T-helper 9 cell (primary cell): Measurements from ENCODE around the gene GSG1L.

Source experiments
- DNase-seq: peaks from one replicate; pipeline ENCODE4 v3.0.0-alpha.2; 2020

The GSG1L gene

DNA sequence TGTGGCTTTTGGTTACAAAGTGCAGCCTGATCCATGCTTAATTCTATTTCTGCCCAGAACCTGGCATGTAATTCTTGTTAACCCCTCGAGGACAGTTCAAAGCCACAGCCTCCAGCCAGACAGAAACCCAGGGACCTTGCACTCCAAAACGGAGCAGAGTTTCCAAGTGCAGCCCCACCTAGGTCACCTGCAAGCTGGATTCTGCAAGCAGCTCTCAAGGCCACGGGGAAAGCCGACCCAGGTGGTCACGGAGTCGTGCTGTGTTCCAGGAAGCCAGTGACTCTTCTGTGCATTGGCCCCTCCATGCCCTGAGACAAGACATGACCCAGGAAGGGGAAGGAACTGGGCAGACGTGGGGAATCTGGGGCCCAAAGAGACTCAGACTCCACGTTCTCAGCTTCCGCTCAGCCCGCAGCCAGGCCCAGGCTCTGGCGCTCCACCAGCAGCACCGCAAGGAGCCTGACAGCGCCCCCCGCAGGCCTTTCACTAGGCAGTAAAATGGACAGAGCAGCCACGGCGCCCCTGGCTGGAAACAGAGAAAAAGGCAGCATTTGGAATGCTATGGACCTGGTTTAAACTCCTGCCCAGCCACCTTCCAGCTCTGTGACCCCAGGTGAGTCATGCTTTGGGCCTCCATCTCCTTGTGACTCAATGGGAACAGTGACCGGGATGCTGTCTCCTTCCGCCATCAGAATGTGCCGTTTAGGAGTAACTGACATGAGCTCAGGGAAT, 27.3 kb upstream of the GSG1L start:
- DNase-seq = no peak

DNA sequence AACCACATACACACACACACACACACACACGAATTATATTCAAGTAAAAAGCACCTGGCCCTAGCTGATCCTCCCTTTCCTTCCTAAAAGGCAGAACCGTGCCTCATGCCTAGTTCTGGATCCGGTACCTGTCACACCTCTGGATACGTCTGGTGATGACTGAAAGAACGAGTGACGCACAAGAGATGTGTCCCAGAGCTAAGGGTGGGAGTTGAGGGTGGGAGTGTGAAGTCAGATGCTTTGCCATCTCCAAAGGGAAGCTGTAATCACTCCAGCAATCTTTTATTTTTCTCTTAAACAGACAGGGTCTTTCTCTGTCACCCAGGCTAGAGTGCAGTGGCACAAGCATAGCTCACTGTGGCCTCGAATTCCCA, 26.5 kb upstream of the GSG1L start:
- no peak for DNase-seq

DNA sequence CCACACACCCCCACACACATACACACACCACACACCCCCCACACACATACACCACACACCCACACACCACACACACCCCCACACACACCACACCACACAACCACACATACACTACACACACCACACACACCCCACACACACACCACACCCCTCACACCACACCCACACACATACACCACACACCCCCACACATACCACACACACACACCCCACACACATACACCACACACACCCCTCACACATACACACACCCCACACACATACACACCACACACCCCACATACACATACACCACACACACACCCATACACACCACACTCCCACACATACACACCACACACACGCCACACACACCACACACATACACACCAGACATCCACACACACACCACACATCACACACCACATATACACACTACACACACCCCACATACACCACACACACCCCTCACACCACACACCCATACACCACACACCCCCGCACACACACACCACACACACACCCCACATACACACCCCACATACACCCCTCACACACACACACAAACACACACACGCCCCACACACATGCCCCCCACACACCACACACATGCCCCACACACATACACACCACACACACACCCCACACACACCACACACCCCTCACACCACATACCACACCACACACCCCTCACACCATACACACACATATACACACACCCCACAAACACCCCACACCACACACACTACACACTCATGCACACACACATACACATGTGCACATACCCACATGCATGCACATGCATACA, 25.9 kb upstream of the GSG1L start:
- DNase-seq = no peak

DNA sequence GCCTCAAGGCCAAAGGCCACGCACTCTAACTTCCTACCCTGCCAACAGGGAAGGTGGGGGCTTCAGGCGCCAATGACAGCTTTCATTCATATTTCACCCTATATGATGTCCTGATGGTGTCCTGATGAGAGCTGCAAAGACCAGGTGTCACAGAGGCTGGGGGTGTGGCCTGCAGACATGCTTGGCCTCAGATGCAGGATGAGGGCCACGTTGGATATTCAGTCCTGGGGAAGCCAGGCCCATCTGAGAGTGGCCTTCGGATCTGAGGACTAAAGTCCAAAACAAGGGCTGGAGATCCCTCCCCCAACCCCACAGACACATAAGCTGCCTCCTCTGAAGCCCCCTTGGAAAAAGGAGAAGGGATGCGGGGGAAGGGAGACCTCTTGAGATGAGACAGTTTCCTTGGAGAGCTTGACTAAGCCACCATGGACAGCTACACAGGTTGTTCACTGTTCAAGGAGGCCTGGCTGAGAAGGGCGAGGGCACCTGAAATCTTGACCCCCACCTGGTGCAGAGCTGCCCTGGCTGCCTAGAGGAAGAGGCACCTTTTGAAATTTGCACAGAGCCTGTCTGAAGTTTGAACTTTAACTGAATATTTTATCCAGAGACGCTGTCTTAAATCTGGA, 24.3 kb upstream of the GSG1L start:
- DNase-seq = no peak

DNA sequence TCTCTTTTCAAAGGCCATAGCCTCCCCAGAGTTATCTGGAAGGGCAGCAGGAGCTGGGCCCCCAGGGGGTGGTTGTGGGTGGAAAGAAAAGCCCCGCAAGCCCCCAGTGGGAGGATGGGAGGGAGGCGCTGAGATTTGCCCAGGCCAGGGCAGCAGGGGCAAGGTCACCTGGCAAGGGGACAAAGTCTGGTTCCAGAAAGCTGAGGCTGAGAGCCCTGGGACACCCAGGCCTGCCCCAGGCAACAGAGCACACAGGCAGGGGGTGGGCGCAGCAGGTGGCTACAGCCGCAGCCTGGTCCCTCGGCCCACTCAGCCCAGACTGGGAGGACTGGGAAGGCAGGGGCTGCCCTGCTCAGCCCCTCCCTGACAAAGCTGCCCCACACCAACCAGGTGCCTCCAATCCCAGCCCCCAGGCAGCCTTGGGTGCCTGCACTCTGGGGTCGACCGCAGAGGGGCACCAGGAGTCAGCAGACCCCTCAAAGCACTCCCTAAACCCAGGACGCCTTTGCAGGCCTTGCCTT, 23.7 kb upstream of the GSG1L start:
- no peak for DNase-seq

DNA sequence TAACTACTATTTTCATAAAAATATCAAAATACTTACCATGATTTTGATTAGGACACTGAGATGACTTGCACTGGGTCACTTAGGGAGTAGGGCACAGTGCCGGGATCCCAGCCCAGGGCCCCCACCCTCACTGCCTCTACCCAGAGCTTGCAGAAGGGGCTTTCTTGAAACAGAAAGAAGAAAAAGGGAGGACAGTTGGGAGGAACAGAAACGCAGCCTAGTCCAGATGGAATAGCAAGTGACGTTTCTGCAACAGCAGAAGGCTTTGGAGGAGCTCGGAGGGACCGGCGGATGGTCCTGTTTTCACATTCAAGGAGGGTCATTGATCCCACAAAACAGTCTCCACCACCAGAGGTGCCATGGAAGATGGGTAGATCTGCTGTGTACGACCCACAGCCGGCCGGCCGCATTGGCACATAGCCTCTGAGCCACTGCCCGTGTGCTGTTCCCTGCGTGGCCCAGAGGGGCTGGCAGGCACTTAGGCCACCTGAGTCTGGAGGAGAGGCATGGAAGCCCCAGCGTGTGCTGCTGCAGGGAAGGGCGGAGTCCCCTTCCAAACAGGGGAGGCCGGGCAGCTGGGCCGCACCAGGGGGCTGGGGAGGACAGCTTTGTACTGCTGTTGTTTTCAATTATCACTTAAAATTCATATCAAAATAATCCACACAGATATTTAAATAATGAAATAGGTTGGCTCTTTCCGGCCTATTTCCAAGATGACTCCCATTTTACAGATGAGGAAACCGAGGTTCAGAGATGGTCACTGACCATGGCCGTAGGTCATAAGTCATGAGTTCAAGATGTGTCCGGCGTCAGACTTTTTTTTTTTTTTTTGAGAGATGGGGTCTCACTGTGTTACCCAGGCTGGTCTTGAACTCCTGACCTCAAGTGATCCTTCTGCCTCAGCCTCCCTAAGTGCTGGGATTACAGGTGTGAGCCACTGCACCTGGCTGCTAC, 22.9 kb upstream of the GSG1L start:
- DNase-seq = no peak

DNA sequence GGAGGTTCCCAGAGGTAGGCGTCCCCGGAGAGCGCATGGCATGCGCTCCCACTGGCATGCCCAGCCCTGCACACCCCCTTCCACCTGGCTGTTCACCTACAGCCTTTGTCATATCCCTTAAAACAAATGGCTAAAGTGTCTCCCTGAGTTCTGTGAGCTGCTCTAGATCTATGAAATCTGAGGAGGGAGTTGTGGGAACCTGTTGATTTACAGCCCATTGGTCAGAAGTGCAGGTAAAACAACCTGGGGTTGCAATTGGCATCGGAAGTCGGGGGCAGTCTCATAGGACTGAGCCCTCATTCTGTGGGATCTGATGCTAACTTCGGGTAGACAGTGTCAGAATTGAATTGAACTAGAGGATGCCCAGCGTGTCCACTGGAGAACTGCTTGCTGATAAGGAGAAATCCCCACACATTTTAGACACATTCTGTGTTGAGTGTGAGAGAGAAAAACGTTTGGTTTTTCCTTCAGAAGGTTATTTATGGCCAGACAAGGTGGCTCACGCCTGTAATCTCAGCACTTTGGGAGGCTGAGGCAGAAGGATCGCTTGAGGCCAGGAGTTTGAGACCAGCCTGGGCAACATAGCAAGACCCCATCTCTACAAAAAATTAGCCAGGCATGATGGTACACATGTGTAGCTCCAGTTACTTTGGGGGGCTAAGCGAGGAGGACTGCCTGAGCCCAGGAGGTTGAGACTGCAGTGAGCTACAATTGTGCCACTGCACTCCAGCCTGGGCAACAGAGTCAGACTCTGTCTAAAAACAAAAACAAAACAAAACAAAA, 22.1 kb upstream of the GSG1L start:
- no peak for DNase-seq

DNA sequence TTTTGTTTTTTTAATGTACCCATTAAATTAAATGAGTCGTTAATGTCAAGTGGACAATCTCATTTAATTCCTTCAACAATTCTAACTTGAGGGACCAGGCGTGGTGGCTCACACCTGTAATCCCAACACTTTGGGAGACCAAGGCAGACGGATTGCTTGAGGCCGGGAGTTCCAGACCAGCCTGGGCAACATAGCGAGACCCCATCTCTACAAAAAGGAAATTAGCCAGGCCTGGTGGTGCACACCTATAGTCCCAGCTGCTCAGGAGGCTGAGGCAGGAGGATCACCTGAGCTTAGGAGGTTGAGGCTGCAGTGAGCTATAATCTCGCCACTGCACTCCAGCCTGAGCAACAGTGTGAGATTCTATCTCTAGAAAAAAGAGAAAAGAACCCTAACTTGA, 20.7 kb upstream of the GSG1L start:
- DNase-seq = no peak

DNA sequence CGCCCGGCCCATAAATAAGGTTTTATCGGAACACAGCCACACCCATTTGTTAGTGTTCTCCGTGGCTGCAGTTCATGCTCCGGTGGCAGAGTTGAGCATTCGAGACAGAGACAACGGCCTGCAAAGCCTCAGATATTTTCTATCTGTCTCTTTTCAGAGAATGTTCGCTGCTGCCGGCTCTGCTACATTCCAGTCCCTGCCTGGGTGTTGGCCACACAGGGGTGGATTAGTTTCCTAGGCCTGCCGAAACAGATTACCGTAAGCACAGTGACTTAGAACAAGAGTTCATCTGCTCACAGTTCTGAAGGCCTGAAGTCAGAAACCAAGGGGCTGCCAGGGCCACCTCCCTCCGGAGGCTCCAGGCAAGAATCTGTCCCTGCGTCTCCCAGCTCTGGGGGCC, 19.1 kb upstream of the GSG1L start:
- DNase-seq = no peak

DNA sequence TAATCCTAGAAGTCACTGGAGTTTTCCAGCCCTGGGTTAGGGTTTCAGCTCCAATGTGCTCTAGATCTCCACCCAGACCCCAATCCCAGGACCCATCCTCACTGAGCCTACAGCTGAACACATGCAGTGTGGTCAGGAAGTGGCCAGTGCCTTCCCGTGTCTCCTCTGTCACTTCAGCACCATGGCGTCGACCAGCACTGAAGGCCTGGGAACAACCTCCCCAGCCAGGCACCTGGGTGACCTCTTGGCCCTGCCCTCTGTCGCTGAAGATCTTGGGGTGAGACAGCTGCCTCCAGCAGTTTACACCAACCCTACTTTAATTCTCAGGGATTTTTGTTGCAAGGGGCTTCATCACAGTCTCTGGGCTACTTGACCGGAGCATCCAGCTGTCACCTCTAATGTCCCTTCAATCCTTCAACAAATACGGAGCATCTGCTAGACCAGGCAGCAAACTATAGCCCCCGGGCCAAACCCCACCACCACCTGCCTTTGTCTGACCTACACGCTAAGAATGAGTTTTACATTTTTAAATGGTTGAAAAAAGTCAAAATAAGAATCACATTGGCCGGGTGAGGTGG, 18.0 kb upstream of the GSG1L start:
- DNase-seq = no peak

DNA sequence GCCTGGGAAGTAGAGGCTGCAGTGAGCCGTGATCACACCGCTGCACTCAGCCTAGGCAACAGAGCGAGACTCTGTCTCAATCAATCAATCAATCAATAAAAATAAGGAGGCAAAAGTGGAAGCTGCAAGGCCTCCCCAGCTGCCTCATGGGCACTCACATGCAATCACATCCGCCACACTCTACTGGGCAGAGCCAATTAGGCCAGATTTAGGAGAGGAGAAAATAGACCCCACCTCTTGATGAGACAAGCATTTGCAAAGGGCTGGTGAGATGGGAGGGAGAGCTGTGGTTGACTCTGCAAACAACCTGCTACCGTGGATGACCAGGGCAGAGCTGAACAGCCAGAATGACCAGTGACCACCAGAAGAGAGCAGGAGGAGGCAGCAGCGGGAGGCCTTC, 14.7 kb upstream of the GSG1L start:
- DNase-seq = no peak

DNA sequence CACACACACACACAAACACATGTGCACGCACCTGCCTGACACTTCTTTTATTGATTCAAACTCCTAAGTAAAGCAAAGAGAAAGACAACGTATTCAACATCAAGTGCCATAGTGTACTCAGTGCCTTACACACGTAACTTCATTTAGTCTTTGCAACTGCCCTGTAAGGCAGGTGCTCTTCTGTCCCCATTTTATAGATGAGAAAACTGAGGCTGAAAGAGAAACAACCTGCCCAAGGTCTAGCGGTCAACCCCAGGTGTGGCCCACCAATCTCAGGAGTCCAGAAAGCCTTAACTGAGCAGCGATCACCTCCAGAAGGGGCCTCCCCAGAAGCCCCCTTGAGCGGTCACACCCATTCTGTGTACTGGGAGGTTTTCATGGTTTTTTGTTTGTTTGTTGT, 10.3 kb upstream of the GSG1L start:
- DNase-seq = no peak

DNA sequence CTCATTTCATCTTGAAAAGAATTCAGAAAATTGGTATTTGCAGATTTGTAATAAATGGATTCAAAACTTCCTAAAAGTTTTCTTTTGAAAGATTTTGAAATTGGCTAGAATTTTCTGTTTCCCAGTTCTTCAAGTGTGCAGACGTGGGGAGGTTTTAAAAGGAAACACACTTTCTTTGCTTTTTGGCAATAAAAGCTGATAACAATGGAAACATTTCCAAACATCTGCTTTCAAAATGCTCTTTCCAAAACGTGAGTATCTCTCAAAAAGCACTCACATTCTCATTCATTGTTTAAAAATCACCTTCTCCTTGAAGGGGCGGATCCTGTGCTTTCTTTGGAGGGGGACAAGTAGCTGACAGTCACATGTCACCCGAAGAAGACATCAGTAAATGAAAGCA, 8.6 kb upstream of the GSG1L start:
- DNase-seq = no peak

DNA sequence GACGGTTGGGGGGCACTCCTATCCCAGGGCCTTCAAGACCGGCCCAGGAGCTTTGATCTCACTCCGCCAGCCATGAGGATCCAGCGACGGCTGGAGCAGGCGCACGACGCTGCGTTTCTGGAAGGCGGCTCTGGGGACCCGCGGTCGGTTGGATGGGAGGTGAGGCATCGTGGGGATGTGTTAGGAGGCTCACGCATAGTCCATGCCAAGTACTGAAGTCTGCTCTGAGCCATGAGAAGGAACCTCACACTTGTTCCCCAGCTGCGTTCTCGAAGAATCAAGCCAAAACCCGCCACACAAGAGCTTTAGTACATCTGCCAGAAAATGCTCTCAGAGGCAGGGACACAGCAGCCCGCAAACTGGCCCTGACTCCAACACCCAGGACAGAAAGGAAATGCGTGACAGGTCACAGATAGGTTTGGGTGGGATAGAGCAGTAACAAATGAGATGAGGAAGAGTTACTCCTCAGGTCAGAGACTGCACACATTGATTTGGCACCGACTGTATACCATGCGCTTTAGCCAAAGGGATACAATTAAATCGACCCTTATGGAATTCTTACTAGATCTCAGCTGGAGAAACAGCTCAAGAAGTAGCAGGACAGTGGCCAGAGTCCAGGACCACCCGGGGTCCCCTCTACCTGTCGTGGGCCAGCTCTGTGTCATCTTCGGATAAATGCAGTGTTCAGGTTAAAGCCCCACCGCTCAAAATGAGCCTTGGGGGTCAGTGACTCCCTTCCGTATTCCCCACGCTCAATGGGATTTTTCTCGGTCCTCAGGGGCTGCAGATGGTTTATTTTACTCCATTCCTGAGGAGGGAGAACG, 6.7 kb upstream of the GSG1L start:
- no peak for DNase-seq

DNA sequence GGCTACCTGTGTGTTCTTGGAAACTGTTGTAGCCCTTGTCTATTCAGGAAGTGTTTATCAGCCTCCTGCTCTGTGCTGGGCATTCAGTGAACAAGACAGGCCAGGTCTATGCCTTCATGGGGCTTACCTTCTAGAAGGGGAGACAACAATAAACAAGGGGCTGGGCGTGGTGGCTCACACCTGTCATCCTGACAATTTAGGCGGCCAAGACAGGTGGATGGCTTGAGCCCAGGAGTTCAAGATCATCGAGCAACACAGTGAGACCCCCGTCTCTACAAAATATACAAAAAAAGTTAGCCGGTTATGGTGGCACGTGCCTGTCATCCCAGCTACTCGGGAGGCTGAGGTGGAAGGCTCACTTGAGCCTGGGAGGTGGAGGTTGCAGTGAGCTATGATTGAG, 5.5 kb upstream of the GSG1L start:
- no peak for DNase-seq

DNA sequence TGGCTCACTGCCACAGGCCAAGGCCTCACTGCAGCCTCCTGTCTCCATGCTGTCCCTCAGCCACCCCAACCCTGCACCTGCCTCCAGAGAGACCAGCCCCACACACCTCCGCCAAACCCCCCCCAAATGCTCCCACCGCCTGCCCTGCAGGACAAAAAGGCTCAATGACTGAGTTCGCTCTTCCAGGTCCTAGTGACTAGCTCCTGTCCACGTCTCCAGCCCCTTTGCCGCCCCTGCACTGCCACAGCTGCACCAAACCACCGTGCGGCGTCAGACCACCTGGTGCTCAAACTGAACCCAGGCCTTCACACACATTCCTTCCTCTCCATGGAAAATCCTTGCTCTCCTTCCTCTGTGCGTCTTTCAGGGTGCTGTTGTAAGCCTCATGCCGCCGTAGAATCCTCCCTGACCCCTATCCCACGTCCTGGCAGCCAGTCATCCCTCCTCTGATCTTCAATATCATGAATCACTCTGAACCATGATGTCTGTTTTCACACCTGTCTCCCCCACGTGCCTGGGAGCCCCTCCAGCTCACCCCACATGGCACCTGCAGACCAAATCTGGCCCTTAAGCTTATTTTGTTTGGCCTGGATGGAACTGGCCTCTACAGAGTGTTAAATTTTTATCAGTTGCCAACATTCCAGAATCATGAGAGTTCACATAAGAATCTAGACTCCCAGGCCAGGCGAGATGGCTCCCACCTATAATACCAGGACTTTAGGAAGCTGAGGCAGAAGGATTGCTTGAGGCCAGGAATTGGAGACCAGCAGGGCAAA, 4.3 kb upstream of the GSG1L start:
- DNase-seq = no peak

DNA sequence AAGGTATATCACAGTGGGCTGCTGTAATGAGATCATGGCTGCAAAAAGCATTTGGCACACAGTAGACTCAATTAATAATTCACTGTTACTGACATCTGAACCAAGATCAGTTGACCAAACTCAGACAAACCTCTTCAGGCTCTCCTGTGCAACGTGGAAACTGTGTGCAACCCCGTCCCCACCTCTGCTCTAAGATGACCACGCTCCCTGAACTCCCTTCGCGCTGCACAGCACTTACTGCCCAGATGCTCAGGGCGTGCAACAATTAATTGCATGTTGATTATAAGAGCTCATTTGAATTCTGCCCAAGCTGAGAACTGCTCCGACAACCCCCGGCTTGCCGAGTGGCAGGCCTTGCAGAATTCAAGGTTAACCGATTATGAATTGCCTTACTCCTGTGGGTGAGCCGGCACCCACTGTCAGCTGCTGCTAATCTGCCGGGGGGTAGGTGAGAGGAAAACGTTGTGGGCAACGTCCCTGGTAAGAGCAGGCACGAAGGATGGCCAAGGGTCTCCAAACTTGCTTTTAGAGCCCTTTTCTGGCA, 1.3 kb upstream of the GSG1L start:
- no peak for DNase-seq

DNA sequence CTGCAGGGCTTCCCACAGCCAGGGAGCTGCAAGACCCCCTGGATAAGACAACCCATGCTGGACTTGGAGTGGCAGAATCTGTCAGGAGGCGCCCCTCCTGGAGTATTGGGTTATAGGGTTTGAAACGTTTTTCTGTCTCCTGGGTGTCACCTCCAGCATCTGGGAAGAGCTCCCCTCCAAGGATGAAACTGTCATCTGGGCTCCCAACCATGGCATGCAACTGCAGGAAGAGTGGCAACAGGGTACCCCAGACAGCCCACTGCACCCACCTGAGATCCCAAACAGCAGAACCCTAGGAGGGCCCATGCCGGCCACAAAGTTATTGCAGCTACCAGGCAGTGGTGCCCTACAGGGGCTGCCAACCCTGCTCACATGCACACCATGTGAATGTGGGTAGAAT, 636 bp upstream of the GSG1L start:
- no peak for DNase-seq

DNA sequence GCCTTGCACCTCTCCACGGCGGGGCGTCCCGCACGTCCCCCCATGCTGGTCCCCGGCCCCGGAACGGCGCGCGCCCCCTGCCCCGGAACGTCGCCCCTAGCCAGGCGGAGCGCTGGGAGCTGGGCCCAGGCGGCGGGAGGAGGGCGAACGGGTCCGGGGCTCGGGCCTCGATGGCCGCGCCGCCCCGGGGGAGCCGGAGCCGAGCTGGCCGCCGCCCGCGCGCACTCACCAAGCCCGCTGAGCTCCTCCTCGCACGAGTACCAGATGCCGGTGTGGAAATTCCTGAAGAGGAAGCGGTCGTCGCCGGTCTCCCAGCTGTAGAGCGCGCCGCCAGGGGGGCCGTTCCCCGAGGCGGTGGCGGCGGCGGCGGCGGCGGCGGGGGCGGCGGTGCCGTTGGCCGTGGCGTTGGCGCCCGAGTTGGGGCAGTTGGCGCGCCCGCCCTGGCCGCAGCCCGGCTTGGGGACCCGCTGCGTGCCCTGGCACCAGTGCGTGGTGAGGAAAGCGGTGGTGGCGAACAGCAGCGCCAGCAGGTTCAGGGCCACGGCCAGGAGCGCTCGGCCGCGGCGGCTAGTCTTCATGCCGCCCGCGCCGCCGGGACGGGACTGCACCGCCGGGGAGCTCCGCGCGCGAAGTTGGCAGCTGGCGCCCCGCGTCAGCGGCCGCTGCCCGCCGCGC, 530 bp downstream of the GSG1L start:
- no peak for DNase-seq
